SKM-1 (cell line): ENCODE measurements around the gene TTC33.
"Not testable (repeated sequence)": the region's sequence is repeated elsewhere in the genome, so short reads cannot be mapped to it uniquely, and the experiment has no call there.

Source experiments
- DNase-seq: peaks from one replicate; lab custom pipeline; 2025; ENCODE audit not compliant: unreplicated experiment; lab: John Stamatoyannopoulos, UW

TTC33 gene, protein sequence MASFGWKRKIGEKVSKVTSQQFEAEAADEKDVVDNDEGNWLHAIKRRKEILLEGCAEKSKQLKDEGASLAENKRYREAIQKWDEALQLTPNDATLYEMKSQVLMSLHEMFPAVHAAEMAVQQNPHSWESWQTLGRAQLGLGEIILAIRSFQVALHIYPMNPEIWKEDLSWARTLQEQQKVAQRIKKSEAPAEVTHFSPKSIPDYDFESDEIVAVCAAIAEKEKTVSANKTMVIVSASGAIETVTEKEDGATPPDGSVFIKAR

DNA sequence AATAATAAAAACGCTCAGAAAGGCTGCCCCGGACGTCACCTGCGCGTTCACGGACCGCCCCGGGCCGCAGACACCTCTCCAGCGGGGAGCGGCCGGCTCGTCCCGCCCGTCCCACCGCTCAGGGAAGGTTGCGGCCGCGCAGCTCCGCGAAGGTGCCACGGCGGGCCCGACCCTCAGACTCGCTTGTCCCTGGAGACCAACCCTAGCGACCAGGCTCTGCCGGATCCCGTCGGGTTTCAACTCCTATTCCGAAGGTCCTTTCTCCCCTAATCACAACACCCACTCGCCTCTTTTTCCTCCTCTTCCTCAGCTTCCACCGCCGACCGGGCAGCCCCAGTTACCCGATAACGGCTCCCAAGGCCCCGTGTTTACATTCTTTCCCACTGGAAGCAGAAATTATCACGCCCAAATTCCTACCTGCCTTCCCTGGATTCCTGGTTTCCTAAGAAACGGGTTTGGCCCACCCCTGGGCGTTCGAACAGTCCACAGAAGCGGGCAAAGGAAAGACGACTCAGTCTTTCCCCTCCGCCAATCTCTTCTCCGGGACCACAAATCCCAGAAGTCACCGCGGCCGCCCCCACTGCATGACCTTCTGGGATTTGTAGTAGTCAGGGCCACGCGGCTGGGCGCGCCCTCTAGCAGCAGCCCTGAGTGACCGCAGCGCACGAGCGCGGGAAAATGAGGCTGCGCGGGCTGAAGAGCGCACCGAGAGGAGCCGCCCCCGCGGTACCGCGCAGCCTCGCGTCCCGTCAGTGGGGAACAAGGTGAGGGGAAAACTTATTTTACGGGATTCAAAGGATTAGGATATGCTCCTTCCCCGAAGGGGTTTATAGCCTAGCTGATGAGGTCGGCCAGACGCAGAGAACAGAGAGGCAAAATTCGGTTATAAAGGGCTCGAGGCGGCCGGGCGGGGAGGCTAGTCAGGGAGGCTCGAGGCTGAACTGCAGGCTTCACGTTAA is at the start of gene TTC33:
TTC33 (minus strand) TSS at position 555 of the 959 bp plus-strand sequence. CDS start 8,943 bp downstream, outside the sequence.
- peak; percentile 78 for DNase-seq

DNA sequence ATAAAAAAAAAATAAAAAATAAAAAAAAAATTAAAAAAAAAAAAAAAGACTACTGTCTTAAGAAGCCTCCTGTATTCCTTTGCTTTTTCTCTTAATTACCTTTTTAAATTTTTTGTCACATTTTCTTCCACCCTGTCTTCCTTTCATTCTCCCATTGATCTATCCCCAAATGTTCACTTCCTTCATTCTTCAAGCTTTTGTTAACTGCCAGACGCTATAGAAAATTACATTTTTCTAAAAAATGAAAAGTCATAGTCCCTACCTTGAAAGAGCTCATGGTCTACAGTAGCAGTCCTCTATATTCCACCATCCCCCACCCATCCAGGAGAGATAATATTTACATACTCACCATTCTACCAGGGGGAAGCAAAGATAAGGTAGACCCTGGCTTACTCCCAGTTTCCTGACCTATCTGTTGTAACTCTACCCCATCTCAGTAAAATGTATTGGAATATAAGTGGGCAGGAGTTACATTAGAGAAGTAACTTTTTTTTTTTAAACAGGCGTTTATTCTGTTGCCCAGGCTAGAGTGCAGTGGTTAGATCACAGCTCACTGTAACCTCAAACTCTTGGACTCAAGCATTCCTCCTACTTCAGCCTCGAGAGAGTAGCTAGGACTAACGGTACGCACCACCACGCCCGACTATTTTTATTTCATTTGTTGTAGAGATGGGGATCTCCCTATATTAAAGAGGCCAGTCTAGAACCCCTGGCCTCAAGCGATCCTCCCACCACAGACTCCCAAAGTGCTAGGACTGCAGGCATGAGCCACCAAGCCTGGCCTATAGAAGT is 46.2 kb upstream of the TTC33 start:
- DNase-seq: no peak

DNA sequence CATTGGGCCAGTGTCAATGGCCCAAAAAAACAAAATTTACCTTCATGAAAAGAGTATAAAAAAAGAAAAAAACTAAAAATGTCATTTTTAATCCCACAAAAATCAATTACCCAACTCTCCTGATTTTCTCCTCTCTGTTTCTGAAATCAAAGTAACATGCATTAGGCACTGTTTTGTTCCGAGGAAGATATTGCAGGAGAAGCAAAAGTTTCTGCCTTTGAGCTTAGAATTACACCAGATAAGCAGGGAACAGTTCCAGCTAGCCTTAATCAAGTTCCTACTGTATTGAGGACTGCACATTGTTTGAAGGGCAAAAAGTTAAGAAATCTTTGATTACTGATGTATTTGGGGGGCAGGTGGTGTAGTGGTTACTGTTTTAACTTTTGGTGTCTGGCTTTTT is 43.5 kb upstream of the TTC33 start:
- DNase-seq: no peak

DNA sequence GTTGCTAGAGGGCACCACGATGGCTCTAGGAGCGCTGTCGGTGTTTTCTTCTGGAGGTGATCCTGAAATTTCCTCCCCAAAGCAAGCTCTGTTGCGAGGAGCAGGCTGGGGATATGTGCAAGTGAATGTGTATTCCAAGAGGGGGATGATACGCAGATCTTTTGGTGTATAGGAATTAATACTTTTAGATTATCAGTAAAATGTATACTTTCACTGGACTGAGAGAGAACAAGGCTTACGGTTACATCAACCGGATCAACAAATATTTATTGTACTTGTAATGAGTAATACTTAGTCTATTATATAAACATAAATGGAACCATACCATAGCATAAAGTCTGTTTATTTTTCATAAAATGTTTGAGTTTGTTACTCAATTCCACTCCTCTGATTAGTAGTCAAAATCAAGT is 43.0 kb upstream of the TTC33 start:
- no peak for DNase-seq

DNA sequence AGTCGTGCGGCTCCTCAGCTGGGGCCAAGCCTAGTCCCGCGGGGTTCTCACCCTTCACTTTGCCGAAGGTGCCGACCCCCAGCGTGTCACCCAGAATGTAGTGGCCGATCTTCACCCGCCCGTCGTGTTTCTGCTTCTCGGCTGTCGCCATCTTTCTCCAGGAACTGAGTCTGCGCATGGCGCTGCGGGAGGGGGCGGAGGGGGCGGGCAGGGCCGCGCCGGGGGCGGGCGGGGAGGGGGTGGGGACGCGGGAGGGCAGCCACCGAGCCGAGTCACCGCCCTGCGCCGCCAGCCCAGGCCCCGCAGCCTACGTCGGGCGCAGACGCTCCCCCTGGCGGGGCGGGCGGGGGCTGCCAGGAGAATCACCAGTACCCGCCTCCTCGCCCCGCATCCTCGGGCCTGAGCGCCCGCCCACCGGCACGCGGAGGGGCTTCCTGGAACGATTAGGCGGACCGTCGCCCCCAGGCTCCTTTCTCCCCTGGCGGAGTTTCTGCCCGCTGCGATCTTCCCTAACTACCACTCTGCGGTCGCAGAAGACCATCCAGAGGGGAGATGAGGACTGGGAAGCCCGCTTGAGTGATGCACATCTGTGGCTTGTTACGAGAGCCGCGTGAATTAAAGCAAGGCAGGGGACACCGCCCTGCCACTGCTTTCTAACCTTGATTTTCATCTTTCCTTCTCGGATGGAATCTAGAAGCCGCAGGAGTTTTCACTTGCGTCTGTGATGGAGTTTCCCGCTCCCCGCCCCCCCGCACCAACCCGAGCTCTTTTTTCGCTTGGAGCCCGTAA is 42.4 kb upstream of the TTC33 start, which contains the start of gene PRKAA1:
PRKAA1 (minus strand) TSS at position 363 of the 789 bp plus-strand sequence; CDS start at position 178, 185 bp downstream.
- peak; percentile 84 for DNase-seq

DNA sequence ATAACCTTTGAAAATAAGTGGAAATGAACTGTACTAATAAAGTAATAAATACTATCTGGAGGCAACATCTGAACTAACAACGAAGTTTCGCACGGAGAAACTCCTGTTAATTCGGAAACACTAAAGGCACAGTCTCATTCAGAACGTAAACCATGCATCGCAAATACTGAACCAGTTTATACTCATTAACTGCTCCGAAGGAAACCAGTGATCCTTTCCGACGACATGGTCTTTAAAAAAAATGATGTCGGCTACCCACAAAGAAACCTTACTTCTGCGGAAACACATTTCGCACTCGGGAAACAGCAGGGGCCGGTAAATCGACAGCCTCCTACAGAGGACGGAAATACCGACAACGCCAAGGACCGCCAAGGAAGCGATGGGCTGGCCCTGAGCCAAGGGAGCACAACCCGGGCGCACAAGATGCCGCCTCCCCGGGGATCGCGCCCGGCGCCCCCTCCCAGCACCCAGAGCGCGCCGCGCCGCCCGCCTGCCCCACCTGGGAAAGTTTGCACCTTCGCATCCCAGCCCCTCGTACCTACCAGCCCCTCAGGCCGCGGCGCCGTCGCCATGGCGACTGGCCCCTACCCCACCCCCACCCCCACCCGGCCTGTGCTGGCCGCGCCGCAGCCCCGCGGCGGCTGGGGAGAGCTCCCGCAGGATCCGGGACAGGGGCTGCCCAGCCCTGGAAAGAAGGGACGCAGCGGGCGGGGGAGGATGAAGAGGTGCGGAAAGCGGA is 41.7 kb upstream of the TTC33 start:
- DNase-seq: peak; percentile 60

DNA sequence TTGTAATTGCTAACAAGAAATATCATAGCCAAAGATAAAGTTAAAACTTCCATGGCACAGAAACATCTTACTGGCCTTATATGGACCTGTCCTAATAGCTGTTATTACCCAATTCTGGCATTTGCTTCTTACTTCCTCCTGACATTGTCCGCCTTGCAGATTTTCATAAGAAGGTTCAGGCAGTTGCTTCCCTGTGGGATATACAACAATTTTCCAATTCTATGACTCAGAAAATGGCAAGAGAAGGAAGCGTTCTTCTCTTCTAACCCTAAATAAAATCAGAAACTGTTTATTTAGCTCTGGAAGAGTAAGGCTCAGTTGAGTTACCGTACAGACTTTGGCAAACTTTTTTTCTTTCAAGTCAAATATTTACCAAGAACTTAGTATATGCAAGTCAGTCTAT is 40.7 kb upstream of the TTC33 start:
- DNase-seq: peak; percentile 20

DNA sequence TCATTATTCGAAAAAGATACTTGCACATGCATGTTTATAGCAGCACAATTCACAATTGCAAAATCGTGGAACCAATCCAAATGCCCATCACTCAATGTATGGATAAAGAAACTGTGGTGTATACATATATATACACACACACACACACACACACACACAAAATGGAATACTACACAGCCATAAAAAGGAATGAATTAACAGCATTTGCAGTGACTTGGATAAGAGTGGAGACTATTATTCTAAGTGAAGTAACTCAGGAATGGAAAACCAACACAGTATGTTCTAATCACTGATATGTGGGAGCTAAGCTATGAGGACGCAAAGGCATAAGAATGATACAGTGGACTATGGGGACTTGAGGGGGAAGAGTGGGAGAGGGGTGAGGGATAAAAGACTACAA is 39.1 kb upstream of the TTC33 start:
- DNase-seq: not testable (repeated sequence)

DNA sequence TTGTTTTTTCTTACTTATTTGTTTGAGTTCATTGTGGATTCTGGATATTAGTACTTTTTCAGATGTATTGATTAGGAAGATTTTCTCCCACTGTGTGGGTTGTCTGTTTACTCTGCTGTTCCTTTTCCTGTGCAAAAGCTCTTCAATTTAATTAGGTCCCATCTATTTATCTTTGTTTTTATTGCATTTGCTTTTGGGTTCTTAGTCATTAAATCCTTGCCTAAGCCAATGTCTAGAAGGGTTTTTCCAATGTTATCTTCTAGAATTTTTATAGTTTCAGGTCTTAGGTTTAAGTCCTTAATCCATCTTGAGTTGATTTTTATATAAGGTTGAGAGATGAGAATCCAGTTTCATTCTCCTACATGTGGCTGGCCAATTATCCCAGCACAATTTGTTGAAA is 38.6 kb upstream of the TTC33 start:
- not testable (repeated sequence) for DNase-seq

DNA sequence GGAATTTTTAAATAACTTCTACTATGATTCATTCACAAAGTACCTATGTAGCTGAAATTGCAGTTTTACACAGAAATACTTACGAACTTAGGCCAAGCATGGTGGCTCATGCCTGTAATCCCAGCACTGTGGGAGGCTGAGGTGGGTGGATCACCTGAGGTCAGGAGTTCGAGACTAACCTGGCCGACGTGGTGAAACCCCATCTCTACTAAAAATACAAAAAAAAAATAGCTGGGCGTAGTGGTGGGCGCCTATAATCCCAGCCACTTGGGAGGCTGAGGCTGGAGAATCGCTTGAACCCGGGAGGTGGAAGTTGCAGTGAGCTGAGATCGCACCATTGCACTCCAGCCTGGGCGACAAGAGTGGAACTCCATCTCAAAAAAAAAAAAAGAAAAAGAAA is 36.9 kb upstream of the TTC33 start:
- not testable (repeated sequence) for DNase-seq

DNA sequence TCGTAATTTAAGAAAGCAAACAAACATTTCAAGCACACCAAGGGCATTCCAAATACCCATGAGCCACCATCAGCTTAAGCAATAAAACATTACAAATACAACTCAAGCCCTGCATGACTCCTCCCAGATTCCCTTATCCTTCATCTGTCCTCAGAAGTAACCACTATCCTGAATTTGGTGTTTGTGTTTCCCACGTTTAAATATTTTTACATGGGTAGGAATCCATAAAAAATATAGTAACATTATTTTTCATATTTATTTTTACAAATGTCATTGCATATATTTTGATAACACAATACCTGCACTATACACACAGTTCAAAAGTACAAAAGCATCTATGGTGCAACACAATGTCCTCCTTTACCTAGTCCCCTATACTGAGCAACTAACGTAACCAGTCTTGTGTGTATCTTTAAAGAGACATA is 36.0 kb upstream of the TTC33 start:
- DNase-seq: no peak

DNA sequence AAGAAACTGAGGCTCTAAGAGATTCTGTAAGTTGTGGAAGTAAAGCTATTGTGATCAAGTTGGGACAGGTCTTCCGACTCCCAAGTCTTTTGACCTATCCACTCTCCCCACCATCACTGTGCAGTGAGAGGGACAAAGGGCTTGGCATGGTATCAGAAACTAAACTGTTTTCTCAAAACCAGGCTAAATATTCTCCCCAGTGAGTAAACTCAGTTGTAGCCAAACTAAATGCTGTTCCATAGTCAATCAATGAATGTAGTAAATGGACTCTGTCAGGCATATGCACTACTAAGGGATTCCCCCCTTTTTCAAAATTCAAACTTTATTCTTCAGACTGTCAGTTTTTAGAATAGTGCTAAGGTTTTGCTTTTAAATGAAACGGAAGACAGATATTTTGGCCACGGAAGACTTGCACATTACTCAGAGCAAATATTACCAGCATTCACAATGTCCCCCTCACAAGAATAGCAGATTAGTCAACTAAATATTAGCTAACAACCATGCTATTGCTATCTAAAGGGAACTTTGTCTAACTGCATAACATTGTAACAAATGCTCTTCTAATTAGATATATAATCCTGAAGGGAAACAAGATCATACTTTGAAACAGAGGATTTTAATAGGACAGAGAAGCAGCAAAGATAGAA is 35.3 kb upstream of the TTC33 start:
- DNase-seq: no peak

DNA sequence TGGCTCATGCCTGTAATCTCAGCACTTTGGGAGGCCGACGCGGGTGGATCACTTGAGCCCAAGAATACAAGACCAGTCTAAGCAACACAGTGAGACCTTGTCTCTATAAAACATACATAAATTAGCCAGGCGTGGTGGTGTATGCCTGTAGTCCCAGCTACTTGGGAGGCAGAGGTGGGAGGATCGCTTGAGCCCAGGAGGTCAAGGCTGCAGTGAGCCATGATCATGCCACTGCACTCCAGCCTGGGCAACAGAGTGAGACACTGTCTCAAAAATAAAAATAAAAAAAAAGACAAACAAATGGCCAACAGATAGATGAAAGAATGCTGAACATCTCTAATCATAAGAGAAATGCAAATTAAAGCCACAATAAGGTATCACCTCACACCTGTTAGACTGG is 33.2 kb upstream of the TTC33 start:
- DNase-seq: not testable (repeated sequence)

DNA sequence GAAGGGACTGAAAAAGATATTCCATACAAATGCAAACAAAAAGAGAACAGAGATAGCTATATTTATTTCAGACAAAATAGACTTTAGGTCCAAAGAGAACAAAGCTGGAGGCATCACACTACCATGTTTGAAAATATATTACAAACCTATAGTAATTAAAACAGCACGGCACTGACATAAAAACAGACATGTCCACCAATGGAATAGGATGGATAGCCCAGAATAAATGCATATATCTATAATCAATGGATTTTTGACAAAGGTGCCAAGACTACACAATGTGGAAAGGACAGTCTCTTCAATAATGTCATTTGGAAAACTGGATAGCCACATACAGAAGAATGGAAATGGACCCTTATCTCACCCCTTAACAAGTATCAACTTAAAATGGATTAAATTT is 32.2 kb upstream of the TTC33 start:
- DNase-seq: no peak

DNA sequence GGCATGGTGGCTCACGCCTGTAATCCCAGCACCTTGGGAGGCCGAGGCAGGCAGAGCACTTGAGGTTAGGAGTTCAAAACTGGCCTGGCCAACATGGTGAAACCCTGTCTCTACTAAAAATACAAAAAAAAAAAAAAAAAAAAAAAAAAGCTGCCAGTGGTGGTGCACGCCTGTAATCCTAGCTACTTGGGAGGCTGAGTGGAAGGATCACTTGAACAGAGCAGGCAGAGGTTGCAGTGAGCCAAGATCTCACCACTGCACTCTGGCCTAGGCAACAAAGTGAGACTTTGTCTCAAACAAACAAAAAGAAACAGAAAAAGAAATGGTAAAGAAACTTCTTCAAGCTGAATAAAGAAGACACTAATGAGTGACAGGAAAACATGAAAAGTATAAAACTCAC is 30.9 kb upstream of the TTC33 start:
- not testable (repeated sequence) for DNase-seq

DNA sequence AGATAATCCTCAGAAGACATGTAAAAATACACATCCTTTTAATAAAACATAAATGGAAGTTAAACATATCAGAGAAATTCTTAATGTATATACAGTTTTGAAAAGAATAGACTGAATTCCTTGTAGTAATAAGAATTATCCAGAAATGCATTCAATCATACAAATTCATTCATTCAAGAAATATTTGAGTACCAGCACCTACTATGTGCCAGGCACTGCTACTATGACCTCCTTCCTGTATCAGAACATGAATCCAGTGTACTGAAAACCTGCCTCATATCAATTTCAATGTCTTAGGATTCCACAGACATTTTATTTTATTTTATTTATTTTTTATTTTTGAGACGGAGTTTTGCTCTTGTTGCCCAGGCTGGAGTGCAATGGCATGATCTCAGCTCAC is 29.2 kb upstream of the TTC33 start:
- no peak for DNase-seq

DNA sequence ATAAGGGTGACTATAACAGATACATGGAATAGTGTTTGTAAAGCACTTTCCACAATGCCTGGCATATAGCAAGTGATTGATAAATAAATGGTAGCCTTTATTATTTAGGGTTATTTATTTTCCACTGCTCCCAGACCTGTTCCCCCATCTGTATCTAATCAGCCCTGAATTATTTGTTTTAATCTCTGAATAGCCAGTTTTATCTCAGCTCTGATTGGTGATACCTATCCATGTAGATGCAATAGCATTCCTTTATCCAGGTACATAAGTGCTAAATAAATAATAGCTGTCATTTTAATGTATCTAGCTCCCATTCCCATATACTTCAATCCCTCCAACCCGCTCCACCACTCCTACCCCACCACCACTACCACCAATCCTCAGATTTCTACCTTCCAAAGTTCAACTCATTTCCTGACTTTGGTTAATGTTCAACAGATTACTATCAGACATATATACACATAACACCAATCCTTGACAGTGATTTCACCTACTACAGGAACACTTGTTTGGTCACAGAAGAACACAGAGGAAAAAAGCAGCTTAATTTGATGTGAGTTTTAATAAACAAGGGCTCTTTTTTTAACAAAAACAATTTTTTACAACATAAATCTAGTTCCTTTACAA is 28.4 kb upstream of the TTC33 start:
- DNase-seq: no peak

DNA sequence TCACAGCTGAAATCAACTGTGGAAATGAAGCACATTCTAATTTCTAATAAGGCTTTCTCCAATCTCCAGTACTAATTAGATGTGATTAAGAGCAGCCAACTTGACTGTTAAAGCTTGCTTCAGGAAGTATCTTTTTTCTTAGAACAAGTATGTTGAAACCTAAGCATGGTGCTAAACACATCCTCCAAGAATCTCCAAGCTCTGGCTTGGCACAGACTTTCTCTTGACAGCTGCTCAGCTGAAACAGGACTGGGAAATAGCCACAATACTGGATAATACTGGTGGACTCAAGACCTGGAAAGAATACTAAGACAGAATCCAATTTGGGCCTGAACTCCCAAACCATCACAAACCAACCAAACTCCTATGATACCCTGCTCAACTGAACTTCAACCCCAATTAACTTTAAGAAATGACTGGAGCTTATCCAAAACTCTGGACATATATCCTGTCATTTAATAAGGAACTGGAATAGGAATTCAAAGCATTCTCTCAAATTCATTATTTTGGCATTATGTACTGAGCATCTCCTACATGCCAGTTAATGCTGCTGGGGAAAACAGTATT is 26.2 kb upstream of the TTC33 start:
- no peak for DNase-seq
